Glomerular visceral epithelial cell (primary cell): ENCODE results near the gene ZNF263.
A peak's percentile ranks its signal among the peaks of the same experiment; 100 is the strongest.

Experiments used
- DNase-seq: peaks from one replicate; pipeline ENCODE4 v3.0.0-alpha.2; 2016; ENCODE audit errors: extremely low spot score

ZNF263 gene

GRCh38 chr16:3282730-3283542 lies at the start of gene ZNF263:
ZNF263 (plus strand) TSS chr16:3283491; CDS start chr16:3283819, 328 bp downstream.
- DNase-seq: peak; percentile 95

GRCh38 chr16:3234543-3234856 lies 48.8 kb upstream of the ZNF263 start:
- no peak for DNase-seq

- peak; percentile 91 for DNase-seq
Observed at GRCh38 chr16:3234857-3235561, 48.3 kb upstream of the ZNF263 start, which contains the start of gene ZNF200. ZNF200 (minus strand) TSS chr16:3235158; CDS start chr16:3233755, 1,403 bp downstream.

- no peak for DNase-seq
Observed at GRCh38 chr16:3235856-3236669, 47.2 kb upstream of the ZNF263 start.

GRCh38 chr16:3241761-3242160 lies 41.5 kb upstream of the ZNF263 start:
- DNase-seq: no peak

- DNase-seq: no peak
Observed at GRCh38 chr16:3242709-3243108, 40.6 kb upstream of the ZNF263 start.

- no peak for DNase-seq
Observed at GRCh38 chr16:3243882-3244281, 39.4 kb upstream of the ZNF263 start.

GRCh38 chr16:3246002-3246401 lies 37.3 kb upstream of the ZNF263 start:
- no peak for DNase-seq

- DNase-seq: no peak
Observed at GRCh38 chr16:3246876-3247275, 36.4 kb upstream of the ZNF263 start.

- DNase-seq: no peak
Observed at GRCh38 chr16:3248596-3248995, 34.7 kb upstream of the ZNF263 start.

GRCh38 chr16:3249020-3249419 lies 34.3 kb upstream of the ZNF263 start:
- no peak for DNase-seq

GRCh38 chr16:3249451-3249850 lies 33.8 kb upstream of the ZNF263 start:
- no peak for DNase-seq

GRCh38 chr16:3252967-3253366 lies 30.3 kb upstream of the ZNF263 start:
- DNase-seq: no peak

- no peak for DNase-seq
Observed at GRCh38 chr16:3254309-3254708, 29.0 kb upstream of the ZNF263 start.

GRCh38 chr16:3256146-3256865 lies 27.0 kb upstream of the ZNF263 start, which contains the start of gene MEFV:
MEFV (minus strand) TSS chr16:3256633; CDS start chr16:3256587, 46 bp downstream.
- DNase-seq: peak; percentile 76

- DNase-seq: peak; percentile 93
Observed at GRCh38 chr16:3256866-3257465, 26.3 kb upstream of the ZNF263 start.

- DNase-seq: no peak
Observed at GRCh38 chr16:3259836-3260235, 23.5 kb upstream of the ZNF263 start.

- no peak for DNase-seq
Observed at GRCh38 chr16:3262517-3262916, 20.8 kb upstream of the ZNF263 start.

GRCh38 chr16:3264137-3265036 lies 18.9 kb upstream of the ZNF263 start:
- DNase-seq: peak; percentile 96
